Endodermal cell (in vitro differentiated cells): ENCODE measurements around the gene ROBO1. TPM values are rescaled to one million over a fixed set of nuclear protein-coding genes. Genes with fewer than 3 reads are reported as not detected.

Experiments used
- DNase-seq: peaks from one replicate; pipeline ENCODE4 v3.0.0-alpha.2; 2017
- H3K27ac ChIP-seq: 2 replicates; pipeline ENCODE4 v1.5.1; 2013; ENCODE audit warnings: mild to moderate bottlenecking, low read depth, low read length, moderate library complexity
- H3K27me3 ChIP-seq: 2 replicates; pipeline ENCODE4 v1.6.1; 2013; ENCODE audit warnings: mild to moderate bottlenecking, low read length, moderate library complexity; ENCODE audit not compliant: insufficient read depth, control insufficient read depth, poor library complexity, severe bottlenecking
- H3K36me3 ChIP-seq: 2 replicates; pipeline ENCODE4 v1.7.0; 2013; ENCODE audit warnings: mild to moderate bottlenecking, low read length, moderate library complexity; ENCODE audit not compliant: control insufficient read depth, insufficient read depth
- H3K4me1 ChIP-seq: one replicate; pipeline ENCODE4 v1.7.0; 2013; ENCODE audit warnings: low read length; ENCODE audit not compliant: control insufficient read depth, insufficient read depth
- H3K4me3 ChIP-seq: 2 replicates; pipeline ENCODE4 v1.5.1; 2013; ENCODE audit warnings: mild to moderate bottlenecking, low read length, moderate library complexity
- H3K9ac ChIP-seq: 2 replicates; pipeline ENCODE4 v1.6.1; 2013; ENCODE audit warnings: mild to moderate bottlenecking, low read length, moderate library complexity; ENCODE audit not compliant: poor library complexity, severe bottlenecking; ENCODE audit errors: extremely low read depth
- H3K9me3 ChIP-seq: 2 replicates; pipeline ENCODE4 v1.6.1; 2013; ENCODE audit warnings: mild to moderate bottlenecking, low read length, moderate library complexity; ENCODE audit not compliant: control insufficient read depth
- H3K27ac Mint-ChIP-seq: 2 replicates; pipeline ENCODE4 v1.8.0; 2020; ENCODE audit warnings: mixed read lengths
- H3K27me3 Mint-ChIP-seq: 2 replicates; pipeline ENCODE4 v1.8.0; 2021; ENCODE audit warnings: mild to moderate bottlenecking, mixed read lengths; ENCODE audit not compliant: insufficient read depth
- H3K36me3 Mint-ChIP-seq: 2 replicates; pipeline ENCODE4 v1.8.0; 2020; ENCODE audit warnings: low read depth, mixed read lengths
- H3K4me1 Mint-ChIP-seq: 2 replicates; pipeline ENCODE4 v1.8.0; 2020; ENCODE audit warnings: mixed read lengths
- H3K4me3 Mint-ChIP-seq: 2 replicates; pipeline ENCODE4 v1.8.0; 2020; ENCODE audit warnings: mild to moderate bottlenecking, moderate library complexity, mixed read lengths
- H3K9me3 Mint-ChIP-seq: 2 replicates; pipeline ENCODE4 v1.8.0; 2020; ENCODE audit warnings: mild to moderate bottlenecking, mixed read lengths
- CTCF ChIP-seq: fragments of 200-600 bp; sonication (generic); conservative IDR thresholded peaks from 2 replicates; pipeline ENCODE4 v1.5.0; 2021; ENCODE audit warnings: antibody characterized with exemption, mild to moderate bottlenecking
- WGBS, 2 experiments: methylation state at CpG; one replicate each; pipeline versions ENCODE4 v1.1.5 to v1.1.7; 2013; ENCODE audit warnings: missing lambda C conversion rate in 2 of 2, mixed read lengths in 1 of 2; ENCODE audit not compliant: insufficient coverage in 1 of 2, insufficient read length in 1 of 2; 5-methylcytosine and 5-hydroxymethylcytosine counted together
- total RNA-seq, 2 donors: library from RNA; stranded (reverse); fragmentation: NEBNext Ultra II Directional in 1 of 2; extraction: Animal tissue kit (Norgen Biotek cat#: 25700) in 1 of 2; gene quantifications; 2 replicates in 1 of 2; 3 replicates in 1 of 2; pipeline ENCODE4 v1.2.1, GENCODE V29; 2021

Gene ROBO1
- total RNA-seq, 2 donors from 2014 or later: 74.8 to 75.9 TPM

GRCh38 chr3:78906930-78907329 is 860.9 kb downstream of the ROBO1 start:
- Histone ChIP-seq H3K36me3 (no peaks in the 10 kb centered on the region), H3K27me3 (no peaks in the 10 kb centered on the region), H3K27ac (no peak overlapping the region), H3K4me1 (no peaks in the 10 kb centered on the region), H3K9me3 (no peaks in the 10 kb centered on the region), H3K9ac (no peak overlapping the region), H3K4me3 (no peak overlapping the region)
- Mint-ChIP-seq H3K4me1 (no peaks in the 10 kb centered on the region), H3K36me3 (no peaks in the 10 kb centered on the region), H3K27me3 (no peaks in the 10 kb centered on the region), H3K9me3 (no peaks in the 10 kb centered on the region), H3K27ac (peak overlapping the region; percentile 14), H3K4me3 (no peak overlapping the region)
- no peak for DNase-seq
- WGBS, 2 experiments: no CpG with 5 or more reads among the region's 1 CpG
- TF ChIP-seq CTCF: no peak

GRCh38 chr3:78906245-78906644 is 861.6 kb downstream of the ROBO1 start:
- Mint-ChIP-seq H3K4me1 (no peaks in the 10 kb centered on the region), H3K4me3 (no peak overlapping the region), H3K27me3 (no peaks in the 10 kb centered on the region), H3K9me3 (no peaks in the 10 kb centered on the region), H3K36me3 (no peaks in the 10 kb centered on the region), H3K27ac (no peak overlapping the region)
- Histone ChIP-seq H3K9ac (no peak overlapping the region), H3K9me3 (no peaks in the 10 kb centered on the region), H3K27ac (no peak overlapping the region), H3K4me1 (no peaks in the 10 kb centered on the region), H3K27me3 (no peaks in the 10 kb centered on the region), H3K4me3 (no peak overlapping the region), H3K36me3 (no peaks in the 10 kb centered on the region)
- no peak for TF ChIP-seq CTCF
- no peak for DNase-seq

GRCh38 chr3:78905700-78906099 is 862.1 kb downstream of the ROBO1 start:
- Histone ChIP-seq H3K27ac (no peak overlapping the region), H3K4me1 (no peaks in the 10 kb centered on the region), H3K9me3 (no peaks in the 10 kb centered on the region), H3K36me3 (no peaks in the 10 kb centered on the region), H3K9ac (no peak overlapping the region), H3K4me3 (no peak overlapping the region), H3K27me3 (no peaks in the 10 kb centered on the region)
- H3K27me3 Mint-ChIP-seq: no peaks in the 10 kb centered on the region
- H3K36me3 Mint-ChIP-seq: no peaks in the 10 kb centered on the region
- H3K4me3 Mint-ChIP-seq: no peak overlapping the region
- TF ChIP-seq CTCF: no peak
- no peak overlapping the region for H3K27ac Mint-ChIP-seq
- DNase-seq: no peak
- 98 to 100% methylated on average over 2 to 3 of the region's 3 CpGs for whole genome bisulfite sequencing, 2 experiments
- no peaks in the 10 kb centered on the region for H3K4me1 Mint-ChIP-seq
- no peaks in the 10 kb centered on the region for H3K9me3 Mint-ChIP-seq
